Activated T-cell treated with anti-CD3 and anti-CD28 coated beads, Interleukin-2, amount 50 U/mL, for 24 hours (primary cell): ENCODE measurements around the gene HSPA9.
A peak's percentile ranks its signal among the peaks of the same experiment; 100 is the strongest.
"Not testable (repeated sequence)": the region's sequence is repeated elsewhere in the genome, so short reads cannot be mapped to it uniquely, and the experiment has no call there.

Experiments
- DNase-seq: peaks from one replicate; pipeline ENCODE4 v3.0.0-alpha.2; 2020
- H3K27ac Mint-ChIP-seq: 2 replicates; pipeline ENCODE4 v1.8.0; 2020; ENCODE audit warnings: mild to moderate bottlenecking, mixed read lengths
- H3K27me3 Mint-ChIP-seq: 2 replicates; pipeline ENCODE4 v1.8.0; 2020; ENCODE audit warnings: mixed read lengths
- H3K36me3 Mint-ChIP-seq: 2 replicates; pipeline ENCODE4 v1.8.0; 2020; ENCODE audit warnings: low read depth, mixed read lengths
- H3K4me1 Mint-ChIP-seq: 2 replicates; pipeline ENCODE4 v1.8.0; 2020; ENCODE audit warnings: low read depth, mixed read lengths
- H3K4me3 Mint-ChIP-seq: 2 replicates; pipeline ENCODE4 v1.8.0; 2020; ENCODE audit warnings: mild to moderate bottlenecking, moderate library complexity, mixed read lengths
- H3K9me3 Mint-ChIP-seq: 2 replicates; pipeline ENCODE4 v1.8.0; 2020; ENCODE audit warnings: mixed read lengths

HSPA9 gene

DNA sequence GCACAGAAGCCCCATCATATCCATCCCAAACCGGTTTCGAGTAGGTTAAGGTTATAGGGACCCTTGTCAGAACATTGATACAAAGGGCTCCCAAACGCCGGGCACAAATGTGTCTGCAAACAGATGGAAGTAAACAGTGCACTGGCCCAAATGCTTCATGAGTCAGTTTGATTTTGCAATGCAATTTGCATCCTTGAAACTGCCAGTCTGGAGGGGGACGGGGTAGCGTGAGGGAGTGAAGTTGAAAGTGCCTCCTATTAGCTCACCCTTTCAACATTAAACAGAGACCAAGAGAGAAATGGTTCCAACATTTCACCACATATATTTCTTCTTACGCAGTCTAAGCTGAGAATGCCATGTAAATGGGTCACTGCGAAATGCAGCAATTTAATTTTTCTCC lies 67.7 kb downstream of the HSPA9 start:
- H3K27me3 Mint-ChIP-seq, H3K4me1 Mint-ChIP-seq, H3K4me3 Mint-ChIP-seq, DNase-seq, H3K9me3 Mint-ChIP-seq: not testable (repeated sequence)
- H3K27ac Mint-ChIP-seq: peak overlapping the region; percentile 58
- peaks cover 85% of the 10 kb centered on the region for H3K36me3 Mint-ChIP-seq

DNA sequence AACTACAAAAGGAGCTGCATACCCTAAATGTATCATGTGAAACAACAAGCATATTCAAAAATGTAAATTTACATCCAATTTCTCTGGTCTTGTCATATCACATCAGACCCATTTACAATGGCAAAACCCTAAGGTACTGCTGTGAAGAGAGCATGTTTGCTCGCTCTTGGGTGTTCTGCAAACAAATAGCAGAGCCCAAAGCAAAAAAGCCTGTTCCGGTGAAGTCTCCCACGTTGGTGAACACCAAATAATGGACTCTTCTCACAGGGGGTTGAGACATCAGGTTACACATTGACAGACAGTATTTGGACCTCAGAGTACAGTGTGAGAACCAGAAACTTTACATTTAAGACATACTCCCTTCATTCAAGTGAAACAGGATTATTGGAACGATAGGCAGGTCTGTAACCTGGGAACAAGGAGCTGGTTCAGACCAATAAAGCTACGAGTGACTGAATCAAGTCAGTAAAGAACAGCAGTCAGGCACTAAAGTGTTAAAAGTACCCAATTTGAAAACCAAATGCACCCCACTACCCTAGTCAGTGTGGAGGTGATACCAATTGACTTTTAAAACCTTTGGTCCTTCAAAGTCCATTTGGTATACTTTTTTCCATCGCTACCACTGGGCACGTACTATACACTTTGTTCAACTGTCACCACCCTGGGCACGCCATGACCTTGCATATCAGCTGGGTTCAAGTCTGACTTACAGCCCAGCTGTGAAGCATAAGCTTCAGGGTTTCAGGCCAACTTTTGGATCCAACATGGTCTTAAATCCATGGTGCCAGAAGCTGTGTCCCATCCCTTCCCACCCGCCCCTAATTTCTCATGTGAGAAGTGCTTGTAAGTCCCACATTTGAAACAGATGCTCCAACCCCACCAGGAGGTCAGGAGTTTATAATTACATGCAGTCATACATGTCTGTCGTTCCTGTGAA lies 68.6 kb downstream of the HSPA9 start:
- Mint-ChIP-seq H3K36me3 (peaks cover 81% of the 10 kb centered on the region), H3K27me3 (no peaks in the 10 kb centered on the region), H3K4me3 (no peak overlapping the region), H3K9me3 (no peaks in the 10 kb centered on the region), H3K27ac (no peak overlapping the region), H3K4me1 (no peaks in the 10 kb centered on the region)
- no peak for DNase-seq

DNA sequence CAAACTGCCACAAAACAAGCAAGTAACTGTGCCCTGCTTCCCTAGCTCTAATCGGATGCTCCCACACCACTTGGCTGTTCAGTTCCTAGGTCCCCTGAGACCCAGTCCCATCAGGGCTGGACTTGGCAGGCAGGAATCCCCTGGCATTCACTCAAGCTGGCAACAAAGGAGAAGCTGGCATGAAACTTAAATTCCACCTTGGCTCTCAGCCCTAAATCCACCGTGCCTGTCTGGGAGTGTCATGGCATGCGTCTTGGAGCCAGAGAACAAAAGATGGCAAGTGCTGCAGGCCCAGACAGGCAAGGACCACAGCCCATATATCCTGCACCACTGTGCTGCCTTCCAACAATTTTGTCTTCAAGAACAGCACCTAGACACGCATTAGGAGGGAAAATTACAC lies 70.4 kb downstream of the HSPA9 start:
- H3K9me3 Mint-ChIP-seq: no peaks in the 10 kb centered on the region
- no peak for DNase-seq
- no peaks in the 10 kb centered on the region for H3K4me1 Mint-ChIP-seq
- H3K27me3 Mint-ChIP-seq: no peaks in the 10 kb centered on the region
- no peak overlapping the region for H3K4me3 Mint-ChIP-seq
- H3K36me3 Mint-ChIP-seq: peaks cover 62% of the 10 kb centered on the region
- peak overlapping the region; percentile 19 for H3K27ac Mint-ChIP-seq
